NCI-H2171 treated with DMSO at 0.1 percent for 48 hours (cell line): ENCODE data around the gene FOXJ3.

Source experiments
- DNase-seq: peaks from one replicate; lab custom pipeline; 2025; lab: John Stamatoyannopoulos, UW

FOXJ3 gene

GRCh38 chr1:42311138-42311537, 23.9 kb downstream of the FOXJ3 start:
- no peak for DNase-seq

- no peak for DNase-seq
These were observed 28.1 kb downstream of the FOXJ3 start for GRCh38 chr1:42306977-42307376.

DNA sequence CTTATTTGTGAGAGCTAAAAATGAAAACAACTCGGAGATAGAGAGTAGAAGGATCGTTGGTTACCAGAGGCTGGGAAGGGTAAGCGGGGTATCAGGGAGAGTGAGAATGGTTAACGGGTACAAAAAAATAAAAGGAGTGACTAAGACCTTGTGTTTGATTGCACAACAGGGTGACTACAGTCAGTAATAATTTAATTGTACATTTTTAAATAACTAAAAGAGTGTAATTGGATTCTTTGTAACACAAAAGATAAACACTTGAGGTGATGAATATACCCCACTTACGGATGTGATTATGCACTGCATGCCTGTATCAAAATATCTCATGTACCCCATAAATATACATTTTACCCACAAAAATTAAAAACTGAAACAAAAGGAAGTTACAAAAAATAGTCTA, 29.4 kb downstream of the FOXJ3 start:
- DNase-seq, result no peak

DNA sequence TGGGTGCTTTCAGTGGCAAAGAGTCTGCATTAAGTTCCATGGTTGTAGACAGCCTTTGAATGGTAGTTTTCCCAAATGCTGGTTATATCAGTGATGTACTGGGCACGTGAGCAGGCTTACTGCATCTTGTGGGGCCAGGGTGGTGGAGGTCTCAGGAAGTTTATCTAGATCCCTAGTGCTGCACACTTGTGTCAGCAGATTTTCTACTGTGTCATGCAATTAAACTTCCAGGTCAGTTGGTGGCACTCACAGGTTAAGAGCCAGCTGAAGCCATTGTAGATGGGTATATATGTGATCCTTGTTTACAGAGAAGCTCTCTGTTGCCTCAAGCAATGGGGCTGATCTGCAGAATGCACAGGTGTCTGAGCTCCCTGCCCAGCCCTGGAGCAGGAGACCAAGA, 33.0 kb downstream of the FOXJ3 start:
- no peak for DNase-seq

DNA sequence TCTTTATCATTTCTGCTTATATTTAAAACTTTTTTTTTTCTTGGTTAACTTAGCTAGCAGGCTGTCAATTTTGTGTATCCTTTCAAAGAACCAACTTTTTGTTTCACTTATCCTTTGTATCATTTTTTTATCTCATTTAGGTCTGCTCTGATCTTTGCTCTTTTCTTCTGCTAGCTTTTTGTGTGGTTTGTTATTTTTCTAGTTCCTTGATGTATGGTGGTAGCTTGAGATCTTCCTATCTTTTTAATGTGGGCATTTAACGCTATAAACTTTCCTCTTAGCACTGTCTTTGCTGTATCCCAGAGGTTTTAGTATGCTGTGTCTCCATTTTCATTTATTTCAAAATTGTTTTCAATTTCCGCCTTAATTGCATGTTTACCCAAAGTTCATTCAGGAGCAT, 36.5 kb downstream of the FOXJ3 start:
- DNase-seq, result no peak

DNA sequence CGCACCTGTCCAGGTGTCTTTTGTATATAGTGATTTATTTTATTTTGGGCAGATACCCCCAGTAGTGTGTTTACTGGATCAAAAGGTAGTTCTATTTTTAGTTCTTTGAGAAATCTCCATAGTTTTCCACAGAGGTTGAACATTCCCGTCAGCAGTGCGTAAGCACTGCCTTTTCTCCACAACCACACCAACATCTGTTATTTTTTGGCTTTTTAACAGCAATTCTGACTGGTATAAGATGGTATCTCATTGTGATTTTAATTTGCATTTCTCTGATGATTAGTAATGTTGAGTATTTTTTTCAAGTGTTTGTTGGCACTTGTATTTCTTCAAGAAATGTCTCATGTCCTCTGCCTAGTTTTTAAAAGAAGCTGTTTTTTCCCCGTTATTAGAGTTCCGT, 39.2 kb downstream of the FOXJ3 start:
- no peak for DNase-seq

- no peak for DNase-seq
These were observed 44.9 kb downstream of the FOXJ3 start for GRCh38 chr1:42290130-42290529.

DNA sequence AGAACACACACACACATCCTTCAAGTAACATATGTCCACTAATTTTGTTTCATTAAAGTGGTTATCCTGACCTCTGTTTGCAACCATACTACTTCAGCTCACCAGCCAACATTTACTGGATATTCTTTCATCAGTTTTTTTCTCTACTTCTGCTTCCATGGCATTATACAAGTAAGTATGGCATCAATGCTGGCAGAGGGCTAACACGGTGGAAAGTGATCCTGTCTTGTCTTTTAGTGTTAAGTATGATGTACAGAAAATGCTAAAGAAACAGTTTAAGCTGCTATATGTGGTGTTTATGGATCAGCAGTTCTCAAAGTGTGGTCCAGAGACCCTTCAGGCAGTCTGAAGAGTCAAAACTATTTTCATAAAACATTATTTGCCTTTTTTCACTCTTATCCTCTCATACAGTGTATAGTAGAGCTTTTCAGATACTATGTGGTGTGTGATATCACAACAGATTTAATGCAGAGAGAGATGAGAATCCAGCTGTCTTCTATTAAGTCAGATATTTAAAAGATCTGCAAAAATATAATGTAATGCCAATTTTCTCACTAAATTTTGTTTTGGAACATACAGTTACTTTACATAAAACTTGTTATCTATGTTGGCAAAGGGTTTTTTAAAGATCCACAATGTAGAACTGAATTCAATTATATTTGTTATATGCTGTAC, 46.6 kb downstream of the FOXJ3 start:
- no peak for DNase-seq

DNA sequence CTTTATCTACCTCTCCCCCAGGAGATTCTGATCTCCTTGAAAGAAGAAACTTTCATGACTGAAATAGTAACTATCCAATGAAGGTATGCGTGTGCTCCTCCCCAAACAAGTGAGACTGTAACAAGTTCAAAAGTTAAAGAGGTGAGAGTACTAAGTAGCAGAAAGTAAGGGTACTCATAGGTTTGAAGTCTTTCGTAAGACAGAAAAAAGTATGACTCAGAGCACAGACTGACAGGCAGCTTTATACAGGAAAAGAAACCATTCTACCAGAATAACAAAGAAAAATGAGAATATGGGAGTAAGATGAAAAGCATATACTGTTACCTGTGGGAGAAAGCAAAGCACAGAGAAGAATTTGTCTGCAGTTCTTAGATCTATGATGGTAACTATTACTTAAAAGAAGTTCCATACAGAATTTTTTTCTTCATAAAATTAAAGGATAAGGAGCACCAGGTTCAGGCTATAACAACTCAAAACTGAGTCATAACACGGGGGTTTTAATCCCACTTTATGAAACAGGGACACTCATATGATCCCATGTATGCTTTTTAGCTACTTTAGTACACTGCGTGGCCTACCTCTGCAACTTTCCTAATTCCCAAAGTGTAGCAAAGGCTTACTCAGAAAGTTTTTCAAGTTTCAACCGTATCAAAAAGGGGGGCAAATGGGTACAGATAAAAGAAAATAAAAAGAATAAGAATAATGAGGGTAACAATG, 52.0 kb downstream of the FOXJ3 start:
- DNase-seq, result no peak

GRCh38 chr1:42282024-42282579, 52.9 kb downstream of the FOXJ3 start:
- peak; percentile 74 for DNase-seq

- DNase-seq, result no peak
These were observed 54.2 kb downstream of the FOXJ3 start for GRCh38 chr1:42280821-42281220.

GRCh38 chr1:42279055-42279454, 56.0 kb downstream of the FOXJ3 start:
- no peak for DNase-seq

DNA sequence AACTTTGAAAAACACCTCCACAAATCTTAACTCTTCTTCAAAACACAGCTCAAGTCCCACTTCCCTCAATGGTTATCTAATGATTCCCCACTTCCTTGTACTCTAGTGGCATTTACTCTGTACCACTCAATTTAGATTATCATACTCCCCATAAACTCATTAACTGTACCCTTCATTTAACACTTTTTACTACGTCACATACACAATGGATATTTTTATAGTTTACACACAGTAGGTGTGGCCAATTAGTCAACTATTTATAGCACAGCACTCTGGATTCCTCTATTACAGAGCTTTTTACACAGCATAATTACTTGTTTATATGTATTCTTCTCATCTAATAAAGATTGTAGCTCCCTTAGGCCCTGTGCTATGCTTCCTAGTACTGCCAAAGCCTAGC, 62.1 kb downstream of the FOXJ3 start:
- no peak for DNase-seq

- no peak for DNase-seq
These were observed 67.1 kb downstream of the FOXJ3 start for GRCh38 chr1:42267904-42268303.

DNA sequence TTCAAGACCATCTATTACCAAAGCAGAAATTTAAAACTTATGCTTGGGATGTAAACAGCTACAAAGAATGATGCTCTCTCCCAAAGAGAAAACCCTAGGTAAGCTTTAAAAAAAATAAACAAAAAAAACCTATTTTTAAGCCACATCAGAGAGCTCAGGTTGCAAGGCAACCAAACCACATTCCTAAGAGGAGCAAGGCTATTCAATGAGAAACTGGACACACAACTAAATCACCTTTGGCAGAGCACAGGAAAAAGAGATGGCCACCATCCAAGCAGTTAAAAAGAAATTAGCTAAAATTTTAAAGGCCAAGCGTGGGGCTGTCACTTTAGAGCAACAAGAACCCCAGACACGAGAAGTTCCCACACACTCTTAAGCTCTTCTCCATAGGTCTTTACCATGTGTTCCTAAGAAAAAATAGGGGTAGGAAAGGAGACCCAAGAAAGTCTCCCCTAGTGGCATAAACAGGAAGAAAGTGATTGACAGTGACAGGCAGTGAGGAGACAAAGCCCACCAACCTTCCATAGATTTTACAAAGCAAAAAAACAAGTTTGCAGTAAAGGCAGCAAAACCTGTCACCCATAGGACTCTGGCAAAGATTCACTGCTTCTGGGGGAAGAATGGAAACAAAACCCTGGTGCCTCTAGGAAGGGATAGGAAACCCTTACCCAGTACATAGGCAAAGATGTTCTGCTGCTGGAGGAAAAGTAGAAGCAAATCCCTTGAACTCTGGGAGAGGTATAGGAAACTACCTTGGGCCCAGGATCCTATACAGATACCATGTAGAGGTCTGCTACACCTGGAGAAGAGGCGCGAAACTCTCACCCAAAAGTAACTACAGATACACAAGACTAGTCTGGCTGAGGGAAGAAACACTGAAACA, 68.5 kb downstream of the FOXJ3 start:
- no peak for DNase-seq

- no peak for DNase-seq
These were observed 70.4 kb downstream of the FOXJ3 start for GRCh38 chr1:42264511-42265190.

DNA sequence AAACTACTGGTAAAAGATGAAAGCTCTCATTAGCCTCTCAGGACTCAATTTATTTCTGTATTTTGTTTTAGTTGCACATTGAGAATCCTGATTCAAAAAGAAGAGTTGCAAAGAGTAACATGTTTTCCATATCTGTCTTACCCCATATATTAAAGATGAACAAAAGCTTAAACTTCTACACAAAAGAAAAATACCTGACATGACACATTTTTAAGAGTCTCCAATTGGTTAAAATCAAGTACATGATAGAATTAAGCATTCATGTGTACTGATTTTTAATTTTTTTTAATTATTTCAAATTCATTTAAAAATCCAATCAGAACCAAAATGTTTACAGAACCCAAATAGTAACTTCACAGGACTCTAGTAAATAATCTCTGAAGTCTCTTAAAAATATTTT, 72.0 kb downstream of the FOXJ3 start:
- no peak for DNase-seq

- no peak for DNase-seq
These were observed 74.5 kb downstream of the FOXJ3 start for GRCh38 chr1:42260376-42261070.

- DNase-seq, result no peak
These were observed 75.3 kb downstream of the FOXJ3 start for GRCh38 chr1:42259739-42260064.

DNA sequence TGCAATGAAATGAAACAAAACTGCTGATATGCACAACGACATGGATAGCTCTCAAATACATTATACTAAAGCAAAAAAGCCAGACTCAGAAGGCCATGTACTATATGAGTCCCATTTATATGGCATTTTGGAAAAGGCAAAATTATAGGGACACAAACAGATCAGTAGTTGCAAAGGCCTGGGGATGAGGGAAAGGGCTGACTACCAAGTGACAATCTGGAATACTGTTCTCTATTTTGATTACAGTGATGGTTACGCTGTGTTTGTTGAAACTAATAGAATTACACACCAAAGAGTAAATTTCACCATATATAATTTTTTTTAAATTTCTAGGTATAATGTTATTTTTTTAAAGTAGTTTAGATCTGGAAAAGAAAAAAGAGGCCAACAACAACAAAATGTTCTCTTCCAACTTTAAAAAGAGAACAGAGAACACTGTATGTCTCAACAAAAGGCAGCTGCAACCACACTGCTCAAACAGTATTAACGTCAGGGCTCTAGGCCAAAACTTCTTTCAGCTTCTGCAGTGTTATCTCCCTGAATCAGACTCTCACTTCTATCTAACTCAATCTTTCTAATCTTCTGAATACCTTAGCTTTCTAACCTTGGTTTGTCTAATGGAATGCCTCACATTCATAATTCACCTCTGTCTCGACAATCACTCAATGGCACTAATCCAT, 75.8 kb downstream of the FOXJ3 start:
- no peak for DNase-seq

DNA sequence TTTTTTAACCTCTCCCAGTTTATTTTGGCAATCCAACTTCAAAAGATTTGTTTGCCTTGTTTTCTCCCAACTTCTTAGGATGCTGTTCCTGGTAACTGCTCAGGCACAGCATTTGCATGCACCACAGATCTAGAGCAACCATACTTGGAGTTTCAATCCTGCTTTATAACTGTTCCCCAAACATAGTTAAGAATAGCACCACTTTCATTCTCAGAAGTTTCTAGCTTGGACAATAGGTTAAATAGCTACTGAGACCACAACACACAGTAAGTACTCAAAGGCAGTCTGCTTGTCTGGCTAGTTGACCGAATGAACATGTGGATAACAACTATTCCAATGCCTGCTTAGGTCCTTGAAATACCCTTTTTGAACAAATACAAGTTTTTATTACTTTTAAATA, 76.8 kb downstream of the FOXJ3 start:
- DNase-seq, result no peak
